ENCODE measurements around the gene IQGAP2.
"Not testable (repeated sequence)": the region's sequence is repeated elsewhere in the genome, so short reads cannot be mapped to it uniquely, and the experiment has no call there.

The IQGAP2 gene

DNA sequence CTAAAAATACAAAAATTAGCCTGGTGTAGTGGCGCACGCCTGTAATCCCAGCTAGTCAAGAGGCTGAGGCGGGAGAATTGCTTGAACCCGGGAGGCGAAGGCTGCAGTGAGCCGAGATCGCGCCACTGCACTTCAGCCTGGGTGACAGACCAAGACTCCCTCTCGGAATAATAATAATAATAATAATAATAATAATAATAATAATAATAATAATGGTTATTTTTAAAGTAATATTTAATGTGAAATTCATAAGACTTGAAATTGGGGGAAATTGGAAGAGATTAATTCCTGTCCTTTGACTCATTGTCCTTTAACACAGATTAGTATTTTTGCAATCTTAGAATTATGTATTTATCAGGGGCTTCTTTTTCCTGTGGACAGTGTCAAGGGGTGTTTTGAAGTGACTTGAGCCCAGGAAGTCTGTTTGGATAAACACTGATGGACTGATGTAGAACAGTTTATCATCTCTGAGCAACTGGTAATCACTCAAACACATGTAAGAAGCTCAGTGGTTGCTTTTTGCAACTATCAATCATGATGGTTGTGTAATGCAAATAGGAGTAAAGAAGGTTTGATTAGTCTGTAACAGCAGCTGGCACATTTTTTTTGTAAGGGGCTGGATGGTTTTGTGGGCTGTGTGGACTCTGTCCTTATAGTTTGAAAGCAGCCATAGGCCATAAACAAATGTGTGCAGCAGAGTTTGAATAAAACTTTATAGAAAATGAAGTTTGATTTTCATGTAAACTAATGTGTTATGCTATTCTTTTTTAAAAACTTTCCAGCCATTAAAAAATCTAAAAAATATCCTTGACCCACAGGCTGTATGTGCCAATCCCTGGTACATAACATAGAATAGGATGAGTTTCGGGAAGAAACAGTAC, 126.6 kb downstream of the IQGAP2 start:
- Mint-ChIP-seq H3K4me3 (no peak overlapping the region), H3K4me1 (peaks cover 33% of the 10 kb centered on the region), H3K27ac (no peak overlapping the region), H3K27me3 (no peaks in the 10 kb centered on the region), H3K9me3 (no peaks in the 10 kb centered on the region)
- ATAC-seq (no peak), DNase-seq (no peak)

DNA sequence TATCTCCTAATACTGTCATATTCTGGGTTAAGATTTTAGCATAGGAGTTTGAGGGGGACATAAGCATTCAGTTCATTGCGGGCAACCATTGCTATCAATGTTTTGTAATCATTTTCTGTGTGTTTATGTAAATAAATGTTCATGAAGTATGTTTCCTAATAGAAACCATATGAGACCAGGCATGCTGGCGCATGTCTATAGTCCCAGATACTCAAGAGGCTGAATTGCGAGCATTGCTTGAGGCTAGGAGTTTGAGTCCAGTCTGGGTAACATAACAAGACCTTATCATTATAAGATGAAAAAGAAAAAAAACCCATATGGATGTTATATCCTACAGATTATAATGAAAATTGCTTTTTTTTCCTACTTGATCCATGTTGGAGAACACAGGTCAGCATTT, 129.0 kb downstream of the IQGAP2 start:
- Mint-ChIP-seq H3K27ac (no peak overlapping the region), H3K27me3 (no peaks in the 10 kb centered on the region), H3K4me3 (no peak overlapping the region), H3K9me3 (no peaks in the 10 kb centered on the region), H3K4me1 (peaks cover 20% of the 10 kb centered on the region)
- no peak for DNase-seq
- no peak for ATAC-seq

GRCh38 chr5:76532973-76533372, 129.9 kb downstream of the IQGAP2 start:
- DNase-seq (no peak), ATAC-seq (no peak)
- Mint-ChIP-seq H3K9me3 (peaks cover 0 to 3% of the 10 kb centered on the region in 2 donors), H3K4me1 (peaks cover 18% of the 10 kb centered on the region), H3K4me3 (no peak overlapping the region), H3K27me3 (no peaks in the 10 kb centered on the region), H3K27ac (no peak overlapping the region)

DNA sequence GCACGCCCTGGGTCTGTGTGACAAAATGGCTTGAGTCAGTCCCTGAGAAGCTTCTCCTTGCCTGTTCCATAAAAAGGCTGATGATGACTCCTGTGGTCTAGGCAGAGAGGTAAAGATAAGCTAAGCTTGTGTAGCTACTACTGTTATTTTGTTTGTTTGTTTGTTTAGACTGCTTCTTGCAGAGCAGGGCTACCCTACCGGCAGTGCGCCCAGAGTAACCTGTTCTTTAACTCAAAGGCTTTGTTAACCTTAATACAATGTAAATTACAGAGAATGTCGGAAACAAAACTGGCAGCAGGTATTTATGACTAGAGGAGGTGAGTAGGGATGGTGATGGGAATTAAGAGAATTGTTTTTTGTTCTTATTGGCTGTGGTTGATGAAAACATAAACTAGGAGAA, 132.5 kb downstream of the IQGAP2 start:
- DNase-seq (no peak), ATAC-seq (no peak)
- H3K27me3 Mint-ChIP-seq, result no peaks in the 10 kb centered on the region
- no peak overlapping the region for H3K4me3 Mint-ChIP-seq
- H3K9me3 Mint-ChIP-seq, result peaks cover 0 to 4% of the 10 kb centered on the region in 2 donors
- H3K4me1 Mint-ChIP-seq, result peaks cover 35% of the 10 kb centered on the region
- no peak overlapping the region for H3K27ac Mint-ChIP-seq

DNA sequence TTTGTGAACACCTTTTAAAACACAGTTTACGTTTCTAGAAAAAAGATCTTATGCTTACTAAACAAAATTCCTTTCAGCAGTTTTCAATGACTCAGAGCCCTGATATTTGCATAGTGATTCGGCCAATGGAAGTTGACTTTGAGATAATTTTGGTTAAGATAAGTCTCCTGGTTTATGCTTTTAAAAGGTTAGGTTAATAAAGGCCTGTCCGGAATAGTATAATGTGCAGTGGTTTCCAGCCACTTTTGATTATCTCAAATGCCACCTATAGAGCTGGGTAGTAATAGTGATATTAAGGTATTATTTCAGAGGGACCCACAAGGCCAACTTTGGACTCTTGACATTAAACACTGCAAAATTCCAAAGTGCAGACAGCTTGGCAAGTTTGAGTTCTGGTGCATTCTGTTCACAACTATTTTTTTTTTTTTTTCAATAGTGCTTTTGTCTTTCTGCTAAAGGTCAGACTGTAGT, 134.0 kb downstream of the IQGAP2 start:
- peaks cover 44% of the 10 kb centered on the region for H3K4me1 Mint-ChIP-seq
- ATAC-seq (no peak), DNase-seq (no peak)
- H3K9me3 Mint-ChIP-seq, result peaks cover 0 to 4% of the 10 kb centered on the region in 2 donors
- H3K4me3 Mint-ChIP-seq, result no peak overlapping the region
- no peaks in the 10 kb centered on the region for H3K27me3 Mint-ChIP-seq
- no peak overlapping the region for H3K27ac Mint-ChIP-seq

DNA sequence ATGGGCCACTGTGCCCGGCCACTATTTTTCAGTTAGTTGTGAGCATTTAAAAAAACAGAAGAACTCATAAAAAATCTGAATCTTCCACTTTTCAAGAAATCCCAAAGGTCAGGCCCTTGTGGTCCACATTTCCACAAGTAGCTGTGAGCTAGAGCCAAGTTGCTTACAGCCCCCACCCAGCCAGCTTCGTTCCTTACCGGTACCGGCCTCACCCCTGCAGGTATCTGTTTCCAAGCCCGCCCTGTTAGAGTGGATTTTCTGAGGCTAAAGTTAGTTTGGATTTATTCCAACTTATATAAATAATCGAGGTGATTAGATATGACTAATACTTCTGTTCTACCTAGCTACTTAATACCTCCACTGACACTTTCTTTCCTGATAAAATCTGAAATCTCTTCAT, 139.2 kb downstream of the IQGAP2 start:
- Mint-ChIP-seq H3K27ac (peak overlapping the region in 1 of 2 donors; percentile 95), H3K4me3 (peak overlapping the region in 1 of 2 donors; percentile 64), H3K4me1 (peaks cover 78% of the 10 kb centered on the region), H3K27me3 (no peaks in the 10 kb centered on the region), H3K9me3 (peaks cover 0 to 4% of the 10 kb centered on the region in 2 donors)
- ATAC-seq (no peak), DNase-seq (no peak)

DNA sequence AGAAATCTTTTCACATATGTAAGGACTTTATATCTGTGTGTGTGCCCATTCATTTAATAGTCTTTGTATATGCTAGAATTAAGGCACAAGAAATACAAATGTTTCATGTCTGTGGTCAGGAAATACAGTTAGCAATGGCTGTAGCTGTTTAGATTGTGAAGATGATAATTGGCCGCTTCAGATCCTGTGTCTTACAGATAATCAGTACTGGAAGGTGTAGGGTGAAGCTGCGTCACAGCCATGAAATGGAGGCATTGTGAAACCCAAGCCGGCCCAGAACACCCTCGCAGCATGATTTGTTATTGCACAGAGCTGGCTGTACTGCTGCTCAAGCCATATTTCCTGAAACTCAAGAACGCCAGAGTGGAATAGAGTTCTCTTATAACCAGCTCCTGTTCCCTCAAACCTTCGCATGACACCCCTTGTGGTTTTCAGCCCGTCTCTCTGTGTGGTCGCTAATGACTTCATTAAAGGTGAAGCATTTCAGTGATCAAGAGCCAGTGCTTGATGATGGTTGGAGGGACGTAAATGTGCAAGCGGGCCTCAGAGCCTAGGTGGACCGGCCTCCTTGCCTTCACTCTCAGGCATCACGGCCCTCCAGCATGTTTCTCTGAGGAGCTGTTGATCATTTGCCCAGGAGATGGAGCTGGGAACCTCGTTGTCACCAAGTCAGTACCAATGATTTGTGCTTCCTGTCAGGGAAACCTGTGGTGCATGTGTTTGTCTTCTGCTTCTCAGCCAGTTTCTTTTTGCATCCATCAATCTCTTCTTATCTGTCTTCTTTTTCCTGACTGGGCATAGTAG, 140.0 kb downstream of the IQGAP2 start:
- H3K4me1 Mint-ChIP-seq, result peaks cover 81% of the 10 kb centered on the region
- H3K4me3 Mint-ChIP-seq, result peak overlapping the region; percentile 64 to 80
- peak overlapping the region; percentile 95 to 96 for H3K27ac Mint-ChIP-seq
- ATAC-seq, result peak; percentile 68
- peak; percentile 42 to 63 for DNase-seq
- H3K9me3 Mint-ChIP-seq, result no peaks in the 10 kb centered on the region
- no peaks in the 10 kb centered on the region for H3K27me3 Mint-ChIP-seq

DNA sequence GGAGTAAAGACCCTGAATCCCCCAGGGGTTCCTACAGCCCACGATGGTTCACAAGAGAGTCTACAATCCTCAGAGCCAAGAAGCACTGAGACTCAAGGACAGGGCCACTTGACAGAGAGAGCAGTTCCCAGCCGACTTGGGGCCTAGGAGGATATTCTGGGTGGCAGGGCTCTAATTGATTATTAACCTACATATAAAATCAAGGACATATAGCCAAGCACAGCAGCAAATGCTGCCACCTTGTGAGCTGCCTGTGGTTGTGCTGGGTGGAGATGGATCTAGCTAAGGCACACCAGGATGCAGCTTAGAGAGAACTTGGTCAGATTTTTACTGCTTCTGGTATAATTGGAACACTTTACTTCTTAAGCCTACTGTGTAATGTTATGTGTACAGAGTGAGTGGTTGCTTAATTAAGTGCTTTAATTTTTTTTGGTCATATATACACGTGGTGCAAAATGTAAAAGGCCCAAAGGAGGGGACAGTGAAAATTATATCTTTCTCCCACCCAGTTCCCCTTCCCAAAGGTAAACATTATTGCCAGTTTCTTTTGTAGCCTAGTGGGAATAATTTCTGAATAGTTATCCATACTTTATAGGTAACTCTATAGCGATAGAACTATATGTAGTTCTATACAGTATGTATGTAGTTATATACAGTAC, 141.3 kb downstream of the IQGAP2 start:
- Mint-ChIP-seq H3K4me3 (peak overlapping the region; percentile 64 to 80), H3K27me3 (no peaks in the 10 kb centered on the region), H3K27ac (peak overlapping the region; percentile 79 to 95), H3K9me3 (no peaks in the 10 kb centered on the region), H3K4me1 (peaks cover 81% of the 10 kb centered on the region)
- peak; percentile 33 to 68 for DNase-seq
- peak; percentile 62 for ATAC-seq

- no peak overlapping the region for H3K27ac Mint-ChIP-seq
- no peak overlapping the region for H3K4me3 Mint-ChIP-seq
- DNase-seq (no peak), ATAC-seq (no peak)
- H3K9me3 Mint-ChIP-seq, result no peaks in the 10 kb centered on the region
- peaks cover 80% of the 10 kb centered on the region for H3K4me1 Mint-ChIP-seq
- H3K27me3 Mint-ChIP-seq, result no peaks in the 10 kb centered on the region
Measured at GRCh38 chr5:76545184-76545583, 142.1 kb downstream of the IQGAP2 start.

GRCh38 chr5:76546497-76547102, 143.5 kb downstream of the IQGAP2 start:
- H3K4me1 Mint-ChIP-seq, result peaks cover 74% of the 10 kb centered on the region
- no peaks in the 10 kb centered on the region for H3K27me3 Mint-ChIP-seq
- peak overlapping the region; percentile 76 to 78 for H3K4me3 Mint-ChIP-seq
- H3K27ac Mint-ChIP-seq, result peak overlapping the region; percentile 88 to 93
- ATAC-seq (peak; percentile 13), DNase-seq (no peak)
- no peaks in the 10 kb centered on the region for H3K9me3 Mint-ChIP-seq

- Mint-ChIP-seq H3K27ac (peak overlapping the region; percentile 88 to 93), H3K27me3 (no peaks in the 10 kb centered on the region), H3K9me3 (no peaks in the 10 kb centered on the region), H3K4me3 (peak overlapping the region; percentile 76 to 78), H3K4me1 (peaks cover 70% of the 10 kb centered on the region)
- DNase-seq, result peak; percentile 38 to 44
- peak; percentile 90 for ATAC-seq
Measured at GRCh38 chr5:76547242-76547890, 144.3 kb downstream of the IQGAP2 start.

GRCh38 chr5:76547891-76548524, 144.9 kb downstream of the IQGAP2 start:
- Mint-ChIP-seq H3K27me3 (no peaks in the 10 kb centered on the region), H3K4me1 (peaks cover 66% of the 10 kb centered on the region), H3K4me3 (peak overlapping the region; percentile 76 to 78), H3K27ac (peak overlapping the region in 1 of 2 donors; percentile 63), H3K9me3 (no peaks in the 10 kb centered on the region)
- no peak for DNase-seq
- ATAC-seq, result peak; percentile 11

DNA sequence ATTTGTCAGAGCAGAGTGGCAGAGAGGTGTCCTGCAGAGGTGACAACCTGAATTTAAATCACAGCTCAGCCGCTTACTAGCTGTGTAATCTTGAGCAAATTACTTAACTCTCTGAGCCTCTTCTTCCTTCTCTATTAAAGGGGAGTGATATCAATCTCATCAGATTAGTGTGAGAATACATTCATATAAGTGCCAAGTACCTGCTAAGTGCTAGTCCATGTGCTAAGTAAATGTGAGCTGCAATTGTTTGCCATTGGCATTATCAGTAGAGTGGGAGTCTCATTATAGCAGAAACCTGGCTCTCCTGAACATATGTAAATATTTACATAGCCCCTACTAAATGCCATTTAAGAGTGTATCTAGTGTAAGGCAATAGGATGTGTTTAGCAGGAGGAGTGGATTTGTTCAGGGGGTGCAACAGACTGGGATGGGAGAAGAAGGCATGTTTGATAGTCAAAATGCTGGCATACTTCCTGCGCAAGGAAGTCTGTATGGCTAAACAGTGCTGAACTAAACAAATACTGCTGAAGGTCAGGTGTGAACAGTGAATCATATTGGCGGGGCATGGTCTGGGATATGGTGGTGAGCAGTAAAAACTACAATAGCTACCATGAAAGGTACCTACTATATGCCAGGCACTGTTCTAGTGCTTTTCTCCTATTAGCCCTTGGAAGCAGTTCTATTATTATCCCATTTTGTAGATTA, 145.6 kb downstream of the IQGAP2 start:
- peak overlapping the region in 1 of 2 donors; percentile 71 for H3K27ac Mint-ChIP-seq
- H3K9me3 Mint-ChIP-seq, result no peaks in the 10 kb centered on the region
- H3K27me3 Mint-ChIP-seq, result no peaks in the 10 kb centered on the region
- DNase-seq, result no peak
- no peak for ATAC-seq
- H3K4me1 Mint-ChIP-seq, result peaks cover 62% of the 10 kb centered on the region
- no peak overlapping the region for H3K4me3 Mint-ChIP-seq

DNA sequence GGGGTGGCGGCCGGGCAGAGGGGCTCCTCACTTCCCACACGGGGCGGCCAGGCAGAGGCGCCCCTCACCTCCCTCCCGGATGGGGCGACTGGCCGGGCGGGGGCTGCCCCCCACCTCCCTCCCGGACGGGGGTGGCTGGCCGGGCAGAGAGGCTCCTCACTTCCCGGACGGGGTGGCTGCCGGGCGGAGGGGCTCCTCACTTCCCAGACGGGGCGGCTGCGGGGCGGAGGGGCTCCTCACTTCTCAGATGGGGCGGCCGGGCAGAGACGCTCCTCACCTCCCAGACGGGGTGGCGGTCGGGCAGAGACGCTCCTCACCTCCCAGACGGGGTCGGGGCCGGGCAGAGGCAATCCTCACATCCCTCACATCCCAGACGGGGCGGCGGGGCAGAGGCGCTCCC, 147.8 kb downstream of the IQGAP2 start:
- DNase-seq, H3K27ac Mint-ChIP-seq, H3K9me3 Mint-ChIP-seq, ATAC-seq, H3K4me3 Mint-ChIP-seq, H3K27me3 Mint-ChIP-seq: not testable (repeated sequence)
- H3K4me1 Mint-ChIP-seq, result peaks cover 58% of the 10 kb centered on the region
